ENCODE data around the gene EVX2.

Gene EVX2

GRCh38 chr2:176111309-176111663, 27.5 kb upstream of the EVX2 start:
- peak; percentile 69 for DNase-seq (ENCODE audit: low read depth)
- peaks cover 75% of the 10 kb centered on the region for H3K27me3 ChIP-seq (replicated peaks; ENCODE audit: control insufficient read depth, insufficient read depth, low read length)
- no peak overlapping the region for H3K9ac ChIP-seq (ENCODE audit: low read length)
- H3K4me3 ChIP-seq (ENCODE audit: low read length): no peak overlapping the region
- H3K36me3 ChIP-seq (ENCODE audit: control insufficient read depth, insufficient read depth, low read length, severe bottlenecking): no peaks in the 10 kb centered on the region
- no peaks in the 10 kb centered on the region for H3K9me3 ChIP-seq (ENCODE audit: control insufficient read depth, low read length)
- H3K4me1 ChIP-seq (ENCODE audit: control insufficient read depth, insufficient read depth, low read length): no peaks in the 10 kb centered on the region

GRCh38 chr2:176110415-176111308, 26.9 kb upstream of the EVX2 start:
- H3K9ac ChIP-seq (ENCODE audit: low read length): no peak overlapping the region
- H3K36me3 ChIP-seq (ENCODE audit: control insufficient read depth, insufficient read depth, low read length, severe bottlenecking): no peaks in the 10 kb centered on the region
- DNase-seq (ENCODE audit: low read depth): no peak
- no peaks in the 10 kb centered on the region for H3K9me3 ChIP-seq (ENCODE audit: control insufficient read depth, low read length)
- H3K4me3 ChIP-seq (ENCODE audit: low read length): no peak overlapping the region
- H3K27me3 ChIP-seq (replicated peaks; ENCODE audit: control insufficient read depth, insufficient read depth, low read length): peaks cover 72% of the 10 kb centered on the region
- no peaks in the 10 kb centered on the region for H3K4me1 ChIP-seq (ENCODE audit: control insufficient read depth, insufficient read depth, low read length)

GRCh38 chr2:176109946-176110345, 26.2 kb upstream of the EVX2 start:
- Histone ChIP-seq H3K9ac (ENCODE audit: low read length) (no peak overlapping the region), H3K4me3 (ENCODE audit: low read length) (no peak overlapping the region), H3K27me3 (replicated peaks; ENCODE audit: control insufficient read depth, insufficient read depth, low read length) (peaks cover 74% of the 10 kb centered on the region), H3K9me3 (ENCODE audit: control insufficient read depth, low read length) (no peaks in the 10 kb centered on the region), H3K4me1 (ENCODE audit: control insufficient read depth, insufficient read depth, low read length) (peaks cover under 1% of the 10 kb centered on the region), H3K36me3 (ENCODE audit: control insufficient read depth, insufficient read depth, low read length, severe bottlenecking) (no peaks in the 10 kb centered on the region)
- DNase-seq (ENCODE audit: low read depth): no peak

- H3K36me3 ChIP-seq (ENCODE audit: control insufficient read depth, insufficient read depth, low read length, severe bottlenecking): no peaks in the 10 kb centered on the region
- no peak overlapping the region for H3K4me3 ChIP-seq (ENCODE audit: low read length)
- H3K4me1 ChIP-seq (ENCODE audit: control insufficient read depth, insufficient read depth, low read length): peaks cover 6% of the 10 kb centered on the region
- no peaks in the 10 kb centered on the region for H3K9me3 ChIP-seq (ENCODE audit: control insufficient read depth, low read length)
- H3K27me3 ChIP-seq (replicated peaks; ENCODE audit: control insufficient read depth, insufficient read depth, low read length): peaks cover 69% of the 10 kb centered on the region
- H3K9ac ChIP-seq (ENCODE audit: low read length): no peak overlapping the region
- DNase-seq (ENCODE audit: low read depth): no peak
These were observed 25.6 kb upstream of the EVX2 start for GRCh38 chr2:176109192-176109901.

GRCh38 chr2:176107731-176108181, 24.0 kb upstream of the EVX2 start:
- H3K4me3 ChIP-seq (ENCODE audit: low read length): no peak overlapping the region
- DNase-seq (ENCODE audit: low read depth): no peak

GRCh38 chr2:176106581-176107539, 23.1 kb upstream of the EVX2 start, which contains the start of gene HOXD11:
HOXD11 (plus strand) TSS chr2:176107280; CDS start chr2:176107356, 76 bp downstream.
- no peaks in the 10 kb centered on the region for H3K9me3 ChIP-seq (ENCODE audit: control insufficient read depth, low read length)
- H3K27me3 ChIP-seq (replicated peaks; ENCODE audit: control insufficient read depth, insufficient read depth, low read length): peaks cover 67% of the 10 kb centered on the region
- peaks cover 15% of the 10 kb centered on the region for H3K4me1 ChIP-seq (ENCODE audit: control insufficient read depth, insufficient read depth, low read length)
- H3K4me3 ChIP-seq (ENCODE audit: low read length): peak within 1 kb of the TSS; percentile 71
- no peak for DNase-seq (ENCODE audit: low read depth)
- no peak within 1 kb of the TSS for H3K9ac ChIP-seq (ENCODE audit: low read length)
- H3K36me3 ChIP-seq (ENCODE audit: control insufficient read depth, insufficient read depth, low read length, severe bottlenecking): no peaks in the 10 kb centered on the region

More at GRCh38 chr2:176107731-176108181, 24.0 kb upstream of the EVX2 start:
- Histone ChIP-seq H3K36me3 (ENCODE audit: control insufficient read depth, insufficient read depth, low read length, severe bottlenecking) (no peaks in the 10 kb centered on the region), H3K9me3 (ENCODE audit: control insufficient read depth, low read length) (no peaks in the 10 kb centered on the region), H3K27me3 (replicated peaks; ENCODE audit: control insufficient read depth, insufficient read depth, low read length) (peaks cover 67% of the 10 kb centered on the region), H3K9ac (ENCODE audit: low read length) (no peak overlapping the region), H3K4me1 (ENCODE audit: control insufficient read depth, insufficient read depth, low read length) (peaks cover 15% of the 10 kb centered on the region)

- Histone ChIP-seq H3K4me3 (ENCODE audit: low read length) (peak overlapping the region; percentile 71), H3K4me1 (ENCODE audit: control insufficient read depth, insufficient read depth, low read length) (peaks cover 15% of the 10 kb centered on the region), H3K36me3 (ENCODE audit: control insufficient read depth, insufficient read depth, low read length, severe bottlenecking) (no peaks in the 10 kb centered on the region), H3K9ac (ENCODE audit: low read length) (no peak overlapping the region), H3K9me3 (ENCODE audit: control insufficient read depth, low read length) (peaks cover under 1% of the 10 kb centered on the region), H3K27me3 (replicated peaks; ENCODE audit: control insufficient read depth, insufficient read depth, low read length) (peaks cover 67% of the 10 kb centered on the region)
- no peak for DNase-seq (ENCODE audit: low read depth)
These were observed 22.2 kb upstream of the EVX2 start for GRCh38 chr2:176105730-176106580.

- H3K4me3 ChIP-seq (ENCODE audit: low read length): peak overlapping the region; percentile 75
- no peak for DNase-seq (ENCODE audit: low read depth)
These were observed 21.4 kb upstream of the EVX2 start for GRCh38 chr2:176105078-176105729.

GRCh38 chr2:176104316-176105077, 20.7 kb upstream of the EVX2 start:
- Histone ChIP-seq H3K4me3 (ENCODE audit: low read length) (peak overlapping the region; percentile 75), H3K9ac (ENCODE audit: low read length) (peak overlapping the region; percentile 54), H3K4me1 (ENCODE audit: control insufficient read depth, insufficient read depth, low read length) (peaks cover 15% of the 10 kb centered on the region), H3K27me3 (replicated peaks; ENCODE audit: control insufficient read depth, insufficient read depth, low read length) (peaks cover 67% of the 10 kb centered on the region), H3K36me3 (ENCODE audit: control insufficient read depth, insufficient read depth, low read length, severe bottlenecking) (no peaks in the 10 kb centered on the region), H3K9me3 (ENCODE audit: control insufficient read depth, low read length) (peaks cover 10% of the 10 kb centered on the region)
- no peak for DNase-seq (ENCODE audit: low read depth)

More at GRCh38 chr2:176105078-176105729, 21.4 kb upstream of the EVX2 start:
- Histone ChIP-seq H3K4me1 (ENCODE audit: control insufficient read depth, insufficient read depth, low read length) (peaks cover 15% of the 10 kb centered on the region), H3K36me3 (ENCODE audit: control insufficient read depth, insufficient read depth, low read length, severe bottlenecking) (no peaks in the 10 kb centered on the region), H3K9ac (ENCODE audit: low read length) (peak overlapping the region; percentile 54), H3K27me3 (replicated peaks; ENCODE audit: control insufficient read depth, insufficient read depth, low read length) (peaks cover 67% of the 10 kb centered on the region), H3K9me3 (ENCODE audit: control insufficient read depth, low read length) (peaks cover 7% of the 10 kb centered on the region)
